Adrenal gland (tissue), 5 donors: ENCODE measurements around the gene MED12.

Experiments used
- CTCF ChIP-seq, 6 experiments: fragments of 450-650 bp in 4 of 6; fragments of 200-600 bp in 2 of 6; sonication (generic) in 1 of 6; IDR thresholded peaks; 1 replicate in 5 of 6; 2 replicates in 1 of 6; pipeline versions ENCODE4 v1.5.1 to v1.8.0; 2016 to 2021; ENCODE audit warnings: antibody characterized with exemption in 6 of 6, mild to moderate bottlenecking in 2 of 6, moderate library complexity in 1 of 6
- POLR2A ChIP-seq, 2 donors: fragments of 450-650 bp; IDR thresholded peaks; one replicate each; pipeline ENCODE4 v1.6.1; 2017; ENCODE audit warnings: antibody characterized with exemption in 2 of 2, mild to moderate bottlenecking in 2 of 2, moderate library complexity in 1 of 2
- donor health status: DM: no; HTN: no; CAD: no.

DNA sequence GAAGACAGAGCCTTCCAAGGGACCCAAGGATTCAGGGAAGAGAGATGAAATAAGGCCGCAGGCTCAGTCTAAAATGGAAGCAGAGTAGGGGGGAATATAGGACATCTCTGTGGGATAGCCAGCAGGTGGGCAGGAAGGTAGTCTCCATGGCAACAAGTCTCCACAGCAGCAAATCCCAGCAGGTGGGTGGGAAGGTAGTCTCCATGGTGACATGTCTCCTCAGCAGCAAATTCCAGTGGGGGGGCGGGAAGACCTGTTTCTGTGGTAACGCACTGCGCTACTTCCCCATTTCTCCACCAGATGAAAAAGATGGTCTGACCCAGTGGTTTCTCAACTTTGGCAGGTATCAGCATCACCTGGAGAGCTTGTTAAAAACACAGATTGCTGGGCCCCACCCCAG is 44.6 kb downstream of the MED12 start:
- TF ChIP-seq CTCF (IDR thresholded peaks at IDR 0.05) (no peak), POLR2A (IDR thresholded peaks at IDR 0.05) (no peak)
